ENCODE measurements around the gene GIMAP5.

The GIMAP5 gene

GRCh38 chr7:150753826-150754603 lies 16.8 kb downstream of the GIMAP5 start:
- Histone ChIP-seq H3K4me3 (replicated peaks; ENCODE audit: low read depth, low read length) (no peak overlapping the region), H3K27me3 (replicated peaks; ENCODE audit: control insufficient read depth, insufficient read depth, low read length) (no peaks in the 10 kb centered on the region), H3K36me3 (ENCODE audit: control insufficient read depth, insufficient read depth, low read length) (no peaks in the 10 kb centered on the region)
- peak; percentile 49 for DNase-seq (ENCODE audit: extremely low read depth, insufficient read length)
- TF ChIP-seq, protein P1, sequence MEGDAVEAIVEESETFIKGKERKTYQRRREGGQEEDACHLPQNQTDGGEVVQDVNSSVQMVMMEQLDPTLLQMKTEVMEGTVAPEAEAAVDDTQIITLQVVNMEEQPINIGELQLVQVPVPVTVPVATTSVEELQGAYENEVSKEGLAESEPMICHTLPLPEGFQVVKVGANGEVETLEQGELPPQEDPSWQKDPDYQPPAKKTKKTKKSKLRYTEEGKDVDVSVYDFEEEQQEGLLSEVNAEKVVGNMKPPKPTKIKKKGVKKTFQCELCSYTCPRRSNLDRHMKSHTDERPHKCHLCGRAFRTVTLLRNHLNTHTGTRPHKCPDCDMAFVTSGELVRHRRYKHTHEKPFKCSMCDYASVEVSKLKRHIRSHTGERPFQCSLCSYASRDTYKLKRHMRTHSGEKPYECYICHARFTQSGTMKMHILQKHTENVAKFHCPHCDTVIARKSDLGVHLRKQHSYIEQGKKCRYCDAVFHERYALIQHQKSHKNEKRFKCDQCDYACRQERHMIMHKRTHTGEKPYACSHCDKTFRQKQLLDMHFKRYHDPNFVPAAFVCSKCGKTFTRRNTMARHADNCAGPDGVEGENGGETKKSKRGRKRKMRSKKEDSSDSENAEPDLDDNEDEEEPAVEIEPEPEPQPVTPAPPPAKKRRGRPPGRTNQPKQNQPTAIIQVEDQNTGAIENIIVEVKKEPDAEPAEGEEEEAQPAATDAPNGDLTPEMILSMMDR (IDR thresholded peaks at IDR 0.05; ENCODE audit: insufficient read depth, low read length, poor library complexity, severe bottlenecking) = peak; percentile 46

- Histone ChIP-seq H3K27me3 (replicated peaks; ENCODE audit: control insufficient read depth, insufficient read depth, low read length) (no peaks in the 10 kb centered on the region), H3K4me3 (replicated peaks; ENCODE audit: low read depth, low read length) (no peak overlapping the region), H3K36me3 (ENCODE audit: control insufficient read depth, insufficient read depth, low read length) (no peaks in the 10 kb centered on the region)
- TF ChIP-seq, protein P1 (IDR thresholded peaks at IDR 0.05; ENCODE audit: insufficient read depth, low read length, poor library complexity, severe bottlenecking) = no peak
- DNase-seq (ENCODE audit: extremely low read depth, insufficient read length) = no peak
These were observed 17.7 kb downstream of the GIMAP5 start for GRCh38 chr7:150754951-150755350.

- TF ChIP-seq, protein P1 (IDR thresholded peaks at IDR 0.05; ENCODE audit: insufficient read depth, low read length, poor library complexity, severe bottlenecking) = no peak
- DNase-seq (ENCODE audit: extremely low read depth, insufficient read length) = peak; percentile 54
- Histone ChIP-seq H3K36me3 (ENCODE audit: control insufficient read depth, insufficient read depth, low read length) (no peaks in the 10 kb centered on the region), H3K4me3 (replicated peaks; ENCODE audit: low read depth, low read length) (no peak overlapping the region), H3K27me3 (replicated peaks; ENCODE audit: control insufficient read depth, insufficient read depth, low read length) (no peaks in the 10 kb centered on the region)
These were observed 18.4 kb downstream of the GIMAP5 start for GRCh38 chr7:150755473-150756099.

GRCh38 chr7:150756166-150756565 lies 18.9 kb downstream of the GIMAP5 start:
- DNase-seq (ENCODE audit: extremely low read depth, insufficient read length) = no peak
- Histone ChIP-seq H3K27me3 (replicated peaks; ENCODE audit: control insufficient read depth, insufficient read depth, low read length) (no peaks in the 10 kb centered on the region), H3K36me3 (ENCODE audit: control insufficient read depth, insufficient read depth, low read length) (no peaks in the 10 kb centered on the region), H3K4me3 (replicated peaks; ENCODE audit: low read depth, low read length) (no peak overlapping the region)
- TF ChIP-seq, protein P1 (IDR thresholded peaks at IDR 0.05; ENCODE audit: insufficient read depth, low read length, poor library complexity, severe bottlenecking) = no peak

GRCh38 chr7:150756858-150757257 lies 19.6 kb downstream of the GIMAP5 start:
- Histone ChIP-seq H3K4me3 (replicated peaks; ENCODE audit: low read depth, low read length) (no peak overlapping the region), H3K27me3 (replicated peaks; ENCODE audit: control insufficient read depth, insufficient read depth, low read length) (no peaks in the 10 kb centered on the region), H3K36me3 (ENCODE audit: control insufficient read depth, insufficient read depth, low read length) (no peaks in the 10 kb centered on the region)
- DNase-seq (ENCODE audit: extremely low read depth, insufficient read length) = no peak
- TF ChIP-seq, protein P1 (IDR thresholded peaks at IDR 0.05; ENCODE audit: insufficient read depth, low read length, poor library complexity, severe bottlenecking) = peak; percentile 56

Data from GM06990 (cell line).